Measurements from ENCODE around the gene WDR18.

DNA sequence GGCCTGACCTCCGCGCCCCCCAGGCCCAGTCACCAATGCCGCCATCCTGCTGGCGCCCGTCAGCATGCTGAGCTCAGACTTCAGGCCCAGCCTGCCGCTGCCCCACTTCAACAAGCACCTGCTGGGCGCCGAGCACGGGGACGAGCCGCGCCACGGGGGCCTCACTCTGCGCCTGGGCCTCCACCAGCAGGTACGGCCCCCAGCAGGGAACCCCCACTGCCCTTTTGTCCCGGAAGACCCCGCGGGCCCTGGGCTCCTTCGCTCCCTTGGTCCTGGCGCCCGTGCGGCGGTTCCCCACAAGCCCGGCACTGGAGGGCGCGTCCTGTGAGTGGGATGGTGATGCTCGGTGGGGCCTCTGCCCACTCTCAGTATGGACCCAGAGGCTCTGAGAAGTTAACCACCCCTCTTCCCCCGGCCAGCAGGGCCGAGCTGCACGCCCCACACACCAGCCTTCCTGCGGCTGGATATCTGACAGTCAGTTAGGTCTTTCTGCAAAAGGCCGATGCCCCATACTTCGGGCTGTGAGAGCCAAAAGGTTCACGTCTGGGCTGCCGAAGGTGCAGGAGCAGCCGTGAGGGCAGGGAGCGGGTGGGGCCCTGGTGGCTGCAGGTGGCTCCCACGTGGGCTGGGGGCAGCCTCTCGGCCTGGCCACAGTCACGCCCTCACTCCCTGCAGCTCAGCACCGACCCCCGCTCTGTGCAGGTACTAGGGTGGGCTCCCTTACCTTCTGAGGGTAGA lies 8.0 kb downstream of the WDR18 start:
- no peak for TF ChIP-seq RAD21 (conservative IDR thresholded peaks at IDR 0.05)
- no peak for TF ChIP-seq CTCF (IDR thresholded peaks at IDR 0.05; ENCODE audit: poor library complexity, severe bottlenecking)
- TF ChIP-seq MXI1 (conservative IDR thresholded peaks at IDR 0.05; ENCODE audit: poor library complexity, severe bottlenecking) = no peak
- no peak for TF ChIP-seq POLR2AphosphoS5 (IDR thresholded peaks at IDR 0.05)
- no peak for TF ChIP-seq SMC3 (conservative IDR thresholded peaks at IDR 0.05; ENCODE audit: poor library complexity)
- no peak for TF ChIP-seq EZH2 (IDR thresholded peaks at IDR 0.05; ENCODE audit: borderline replicate concordance, insufficient read depth, low read length, poor library complexity, severe bottlenecking)
- TF ChIP-seq REST (IDR thresholded peaks at IDR 0.05; ENCODE audit: borderline replicate concordance) = no peak
- TF ChIP-seq TAF1 (IDR thresholded peaks at IDR 0.05; ENCODE audit: low read depth) = no peak
- TF ChIP-seq EP300 (conservative IDR thresholded peaks at IDR 0.05; ENCODE audit: poor library complexity, severe bottlenecking) = no peak
